Stomach (tissue), 4 donors: ENCODE measurements around the gene RBM19.

Source experiments
- POLR2A ChIP-seq, 4 donors: fragments of 450-650 bp; IDR thresholded peaks; one replicate each; pipeline ENCODE4 v1.6.1; 2016; ENCODE audit warnings: antibody characterized with exemption in 4 of 4, control low read depth in 2 of 4, mild to moderate bottlenecking in 1 of 4, moderate library complexity in 1 of 4
- POLR2AphosphoS5 ChIP-seq, 3 donors: sonication (generic); formaldehyde crosslinking; IDR thresholded peaks; one replicate each; pipeline ENCODE4 v1.6.1; 2016; ENCODE audit warnings: antibody characterized with exemption in 3 of 3
- TF ChIP-seq, protein P1 (sequence below), 7 experiments: fragments of 450-650 bp in 4 of 7; fragments of 200-600 bp in 3 of 7; sonication (generic) in 3 of 7; IDR thresholded peaks; one replicate each; pipeline ENCODE4 v1.5.1; 2016 to 2019; ENCODE audit warnings: antibody characterized with exemption in 7 of 7, control low read depth in 2 of 7, mild to moderate bottlenecking in 1 of 7

DNA sequence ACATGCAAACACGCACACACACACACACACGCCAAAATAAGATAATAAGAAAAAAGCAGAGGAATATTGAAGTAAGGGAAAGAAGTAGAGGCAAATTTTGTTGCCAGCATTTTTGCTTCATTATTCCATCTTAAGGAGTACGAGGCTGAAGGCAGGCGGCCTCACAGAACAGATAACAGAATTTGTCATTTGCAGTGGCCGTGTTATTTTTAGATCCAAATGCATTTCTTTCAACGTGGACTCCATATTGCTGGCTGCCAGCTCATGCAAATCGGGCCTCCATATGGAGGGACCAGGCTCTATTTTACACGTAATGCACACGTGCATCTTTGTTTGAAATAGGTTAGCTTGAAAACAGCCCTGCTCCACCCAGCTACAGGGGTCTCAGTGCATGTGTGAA lies 172.9 kb downstream of the RBM19 start:
- TF ChIP-seq, protein P1, sequence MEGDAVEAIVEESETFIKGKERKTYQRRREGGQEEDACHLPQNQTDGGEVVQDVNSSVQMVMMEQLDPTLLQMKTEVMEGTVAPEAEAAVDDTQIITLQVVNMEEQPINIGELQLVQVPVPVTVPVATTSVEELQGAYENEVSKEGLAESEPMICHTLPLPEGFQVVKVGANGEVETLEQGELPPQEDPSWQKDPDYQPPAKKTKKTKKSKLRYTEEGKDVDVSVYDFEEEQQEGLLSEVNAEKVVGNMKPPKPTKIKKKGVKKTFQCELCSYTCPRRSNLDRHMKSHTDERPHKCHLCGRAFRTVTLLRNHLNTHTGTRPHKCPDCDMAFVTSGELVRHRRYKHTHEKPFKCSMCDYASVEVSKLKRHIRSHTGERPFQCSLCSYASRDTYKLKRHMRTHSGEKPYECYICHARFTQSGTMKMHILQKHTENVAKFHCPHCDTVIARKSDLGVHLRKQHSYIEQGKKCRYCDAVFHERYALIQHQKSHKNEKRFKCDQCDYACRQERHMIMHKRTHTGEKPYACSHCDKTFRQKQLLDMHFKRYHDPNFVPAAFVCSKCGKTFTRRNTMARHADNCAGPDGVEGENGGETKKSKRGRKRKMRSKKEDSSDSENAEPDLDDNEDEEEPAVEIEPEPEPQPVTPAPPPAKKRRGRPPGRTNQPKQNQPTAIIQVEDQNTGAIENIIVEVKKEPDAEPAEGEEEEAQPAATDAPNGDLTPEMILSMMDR (IDR thresholded peaks at IDR 0.05), result no peak
- TF ChIP-seq POLR2AphosphoS5 (IDR thresholded peaks at IDR 0.05), result no peak
- no peak for TF ChIP-seq POLR2A (IDR thresholded peaks at IDR 0.05)
